Adrenal gland (tissue), 12 donors: ENCODE results near the gene VWA8. TPM values are rescaled to one million over a fixed set of nuclear protein-coding genes. Genes with fewer than 3 reads are reported as not detected.
A peak's percentile ranks its signal among the peaks of the same experiment; 100 is the strongest.

Source experiments
- DNase-seq, 7 donors: peaks; one replicate each; pipeline ENCODE4 v3.0.0-alpha.2; 2019 to 2020
- H3K27ac ChIP-seq, 5 donors: fragments of 200-600 bp; sonication (generic) in 4 of 5; 1 replicate in 3 of 5; 2 replicates in 2 of 5; pipeline versions ENCODE4 v1.5.1 to v1.8.0; 2016 to 2020; ENCODE audit warnings: mild to moderate bottlenecking in 1 of 5
- H3K27me3 ChIP-seq: fragments of 200-600 bp; 2 replicates; pipeline ENCODE4 v1.8.0; 2021
- H3K36me3 ChIP-seq, 2 donors: fragments of 200-600 bp; replicated peaks in 1 of 2; 1 replicate in 1 of 2; 2 replicates in 1 of 2; pipeline versions ENCODE4 v1.5.1 to v1.8.0; 2018 to 2022
- H3K4me1 ChIP-seq, 2 donors: fragments of 200-600 bp; replicated peaks in 1 of 2; 1 replicate in 1 of 2; 2 replicates in 1 of 2; pipeline versions ENCODE4 v1.5.1 to v1.8.0; 2018 to 2021
- H3K4me3 ChIP-seq, 4 donors: fragments of 200-600 bp; sonication (generic) in 3 of 4; one replicate each; pipeline ENCODE4 v1.5.1; 2016 to 2018
- H3K9me3 ChIP-seq, 3 donors: fragments of 200-600 bp; sonication (generic) in 1 of 3; replicated peaks in 1 of 3; 1 replicate in 2 of 3; 2 replicates in 1 of 3; pipeline versions ENCODE4 v1.5.1 to v1.8.0; 2016 to 2021
- CTCF ChIP-seq, 6 experiments: fragments of 450-650 bp in 4 of 6; fragments of 200-600 bp in 2 of 6; sonication (generic) in 1 of 6; IDR thresholded peaks; 1 replicate in 5 of 6; 2 replicates in 1 of 6; pipeline versions ENCODE4 v1.5.1 to v1.8.0; 2016 to 2021; ENCODE audit warnings: antibody characterized with exemption in 6 of 6, mild to moderate bottlenecking in 2 of 6, moderate library complexity in 1 of 6
- POLR2A ChIP-seq, 2 donors: fragments of 450-650 bp; IDR thresholded peaks; one replicate each; pipeline ENCODE4 v1.6.1; 2017; ENCODE audit warnings: antibody characterized with exemption in 2 of 2, mild to moderate bottlenecking in 2 of 2, moderate library complexity in 1 of 2
- WGBS, 4 donors: extraction: QIAGEN DNeasy Blood & Tissue Kit in 2 of 4; methylation state at CpG; one replicate each; pipeline versions ENCODE4 v1.1.5 to v1.1.7; 2013 to 2017; 5-methylcytosine and 5-hydroxymethylcytosine counted together
- intact Hi-C, 2 donors: fragments of 100-400 bp; cut with DNase I; formaldehyde crosslinking; loops; one replicate each; pipeline versions ENCODE4 v1.14.1 to v1.15.0; 2022 to 2023
- polyA plus RNA-seq, 3 donors: library from polyadenylated mRNA; stranded (reverse); fragments of 200-250 nt in 2 of 3; fragments of 350-450 nt in 1 of 3; fragmentation: Illumina TruSeq in 1 of 3; extraction: RNeasy Lipid Tissue Mini Kit (QIAGEN cat#74804) in 1 of 3; gene quantifications; one replicate each; pipeline ENCODE4 v1.2.3, GENCODE V29; 2013 to 2014
- total RNA-seq, 9 donors: library from RNA; depleted of rRNA in 4 of 9; stranded (reverse); fragments of >200 nt in 4 of 9; fragments of 120-200 nt in 1 of 9; fragmentation: NEBNext Ultra II Directional in 1 of 9; extraction: Animal tissue kit (Norgen Biotek cat#: 25700) in 1 of 9; gene quantifications; one replicate each; pipeline versions ENCODE4 v1.1.0 to v1.2.4, GENCODE V29; 2013 to 2023
- donor health status: healthy with polysubstance abuse.
- donor health status: Bipolar disorder and iron deficiency.
- donor health status: DM: yes; HTN: yes; CAD: no.
- donor health status: DM: no; HTN: no; CAD: no.
- donor health status: DM: no; HTN: no; CAD: no.
- donor health status: DM: yes; HTN: yes; CAD: no.

VWA8 gene
- total and polyA plus RNA-seq, 12 donors: 8.1 to 45.4 (median 31.4) TPM

- Histone ChIP-seq H3K9me3 (no peaks in the 10 kb centered on the region), H3K4me1 (peaks cover 0 to 6% of the 10 kb centered on the region in 2 donors), H3K4me3 (no peak overlapping the region), H3K36me3 (no peaks in the 10 kb centered on the region), H3K27ac (peak overlapping the region in 1 of 5 donors; percentile 19), H3K27me3 (no peaks in the 10 kb centered on the region)
- intact Hi-C loops: no loop called here
- TF ChIP-seq POLR2A (IDR thresholded peaks at IDR 0.05) (no peak), CTCF (IDR thresholded peaks at IDR 0.05) (no peak)
- DNase-seq: no peak
Measured at GRCh38 chr13:41580345-41580744, 380.6 kb downstream of the VWA8 start.

GRCh38 chr13:41579881-41580280, 381.0 kb downstream of the VWA8 start:
- Histone ChIP-seq H3K36me3 (no peaks in the 10 kb centered on the region), H3K9me3 (no peaks in the 10 kb centered on the region), H3K27ac (no peak overlapping the region), H3K4me3 (no peak overlapping the region), H3K27me3 (no peaks in the 10 kb centered on the region), H3K4me1 (peaks cover 0 to 6% of the 10 kb centered on the region in 2 donors)
- 90 to 98% (median 96%) methylated on average over 6 of the region's 6 CpGs for WGBS, 4 donors
- DNase-seq: no peak
- intact Hi-C loops: no loop called here
- TF ChIP-seq POLR2A (IDR thresholded peaks at IDR 0.05) (no peak), CTCF (IDR thresholded peaks at IDR 0.05) (no peak)

GRCh38 chr13:41579168-41579567, 381.7 kb downstream of the VWA8 start:
- TF ChIP-seq CTCF (IDR thresholded peaks at IDR 0.05) (no peak), POLR2A (IDR thresholded peaks at IDR 0.05) (no peak)
- Histone ChIP-seq H3K27ac (no peak overlapping the region), H3K27me3 (no peaks in the 10 kb centered on the region), H3K4me3 (no peak overlapping the region), H3K4me1 (peaks cover 0 to 6% of the 10 kb centered on the region in 2 donors), H3K36me3 (no peaks in the 10 kb centered on the region), H3K9me3 (no peaks in the 10 kb centered on the region)
- intact Hi-C loops: no loop called here
- no peak for DNase-seq
- WGBS, 4 donors: 54 to 63% (median 57%) methylated on average over 6 of the region's 6 CpGs

GRCh38 chr13:41578371-41578770, 382.5 kb downstream of the VWA8 start:
- H3K27me3 ChIP-seq: no peaks in the 10 kb centered on the region
- intact Hi-C loops: no loop called here
- H3K36me3 ChIP-seq: no peaks in the 10 kb centered on the region
- H3K9me3 ChIP-seq: no peaks in the 10 kb centered on the region
- 90 to 97% (median 94%) methylated on average over 5 of the region's 5 CpGs for WGBS, 4 donors
- no peak overlapping the region for H3K27ac ChIP-seq
- TF ChIP-seq POLR2A (IDR thresholded peaks at IDR 0.05) (no peak), CTCF (IDR thresholded peaks at IDR 0.05) (no peak)
- H3K4me1 ChIP-seq: peaks cover 0 to 6% of the 10 kb centered on the region in 2 donors
- H3K4me3 ChIP-seq: no peak overlapping the region
- DNase-seq: no peak
